Stimulated activated CD8-positive, alpha-beta memory T cell treated with anti-CD3 and anti-CD28 coated beads, Interleukin-2, amount 100 ng/mL, for 48 hours (primary cell): Measurements from ENCODE around the gene ABCA1.

ENCODE experiments used
- DNase-seq, 2 donors: peaks; one replicate each; pipeline ENCODE4 v3.0.0-alpha.2; 2020; ENCODE audit warnings: low read depth in 2 of 2

ABCA1 gene

DNA sequence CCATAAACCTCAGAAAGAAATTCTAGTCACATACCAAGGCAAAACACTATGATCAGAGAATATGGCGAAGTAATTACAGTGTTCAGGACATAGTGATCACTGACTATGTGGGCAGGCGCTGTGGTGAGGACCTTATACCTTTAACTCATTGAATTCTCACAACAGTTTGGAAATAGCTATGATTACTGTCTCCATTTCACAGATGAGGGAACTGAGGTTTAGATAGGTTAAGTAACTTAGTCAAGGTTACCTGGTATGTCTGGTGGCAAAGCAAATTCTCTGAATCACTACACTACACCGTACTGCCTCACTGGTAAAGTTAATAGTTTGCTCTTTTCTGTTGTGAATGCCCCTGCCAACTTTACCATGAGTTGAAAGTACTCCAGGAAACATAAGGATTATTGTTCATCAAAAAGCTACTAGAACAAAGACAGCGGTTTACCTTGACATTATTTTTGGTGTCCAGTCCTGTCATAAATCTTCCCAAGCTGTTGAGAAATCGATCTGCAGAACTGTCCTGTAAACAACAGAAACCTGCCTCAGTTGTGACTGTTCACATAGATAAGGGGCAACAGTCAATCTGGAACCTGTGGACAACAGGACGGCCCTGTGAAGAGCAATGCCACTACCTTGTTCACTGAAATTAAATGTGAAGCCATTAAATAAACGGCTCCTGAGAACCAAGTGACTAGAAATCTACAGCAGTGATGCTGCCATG, 127.7 kb downstream of the ABCA1 start:
- no peak for DNase-seq

DNA sequence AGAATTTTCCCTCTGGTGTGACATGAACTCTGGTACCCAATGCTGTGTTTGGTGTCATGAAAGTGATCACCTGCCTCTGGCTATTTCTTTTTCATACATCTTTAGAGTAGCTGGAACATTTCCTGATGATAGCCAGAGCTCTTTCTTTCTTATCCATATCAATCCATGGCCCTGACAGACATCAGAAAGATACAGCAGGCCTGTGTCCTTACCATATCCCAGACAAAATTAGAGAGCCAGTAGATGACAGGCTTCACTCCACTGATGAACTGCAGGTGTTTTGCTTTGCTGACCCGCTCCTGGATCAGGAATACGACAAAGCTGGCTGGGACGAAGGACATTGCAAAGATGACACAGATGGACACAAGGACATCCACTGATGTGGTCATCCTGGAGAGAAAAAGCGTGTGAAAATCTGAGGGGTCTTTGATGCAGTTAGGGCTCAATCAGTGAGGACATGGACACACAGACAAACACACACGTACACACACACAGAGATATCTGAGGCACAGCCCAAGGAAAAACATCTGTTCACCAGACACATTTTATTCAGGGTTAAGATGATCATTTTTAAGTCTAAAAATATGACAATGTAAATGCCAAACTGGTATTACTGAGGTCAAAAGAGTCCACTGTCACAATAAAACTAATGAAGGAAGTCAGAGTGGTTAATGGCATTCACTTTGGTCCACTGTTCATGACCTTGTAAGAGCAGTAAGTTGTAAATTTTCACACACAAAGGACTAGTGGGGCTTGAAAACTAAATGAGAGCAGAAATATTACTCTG, 129.6 kb downstream of the ABCA1 start:
- no peak for DNase-seq

DNA sequence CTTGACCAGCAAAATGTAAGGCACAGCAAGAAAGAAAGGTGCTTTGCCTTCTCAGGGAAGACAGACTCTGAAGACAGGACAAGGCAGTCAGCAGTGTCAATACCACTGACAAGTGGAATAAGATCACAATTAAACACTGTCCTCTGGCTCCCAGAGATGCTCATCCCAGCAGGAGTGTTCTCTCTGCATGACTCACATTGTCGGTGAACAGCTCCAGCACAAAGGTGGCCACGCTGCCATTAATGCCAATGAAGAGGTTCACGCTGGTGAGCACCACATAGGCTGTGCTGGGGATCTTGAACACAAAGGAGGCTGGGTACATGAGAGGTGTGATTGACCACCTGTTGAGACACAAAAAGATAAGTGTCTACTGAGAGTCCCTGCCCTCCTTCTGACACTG, 132.1 kb downstream of the ABCA1 start:
- no peak for DNase-seq

DNA sequence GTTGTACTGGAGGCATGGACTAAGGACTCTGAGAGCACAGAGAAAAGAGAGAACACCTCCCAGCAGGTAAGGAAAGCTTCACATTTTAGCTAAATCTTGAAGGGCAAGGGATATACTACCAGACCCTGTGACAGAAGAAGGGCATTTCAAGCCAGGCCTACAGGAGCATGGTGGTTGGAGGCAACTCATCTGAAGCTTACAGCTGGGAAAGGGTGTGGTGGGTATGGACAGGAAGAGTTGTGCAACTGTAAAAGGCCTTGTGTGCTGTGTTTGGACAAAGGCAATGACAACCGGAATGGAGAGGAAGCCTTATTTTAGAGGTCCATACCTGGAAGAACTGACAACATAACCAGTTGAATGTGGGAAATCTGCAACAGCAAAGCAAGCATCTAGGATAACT, 132.9 kb downstream of the ABCA1 start:
- DNase-seq: no peak

DNA sequence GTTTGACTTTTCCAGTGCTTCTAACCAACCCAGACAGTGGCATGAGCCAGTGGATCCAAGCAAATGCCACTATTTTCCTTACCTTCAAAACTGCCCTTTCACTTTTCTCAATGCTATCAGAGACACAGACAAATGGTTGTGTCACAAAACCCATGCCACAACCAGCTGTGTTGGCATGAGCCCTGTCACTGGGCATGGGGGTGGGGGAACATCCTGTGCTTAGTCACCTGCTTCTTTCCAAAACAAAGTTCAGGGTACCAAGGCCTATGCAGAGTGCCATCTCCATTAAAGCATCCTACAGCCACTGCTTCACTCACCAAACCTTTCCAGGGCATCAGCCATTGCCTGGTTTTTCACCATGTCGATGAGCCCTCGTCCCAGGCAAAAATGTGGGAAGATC, 133.9 kb downstream of the ABCA1 start:
- DNase-seq: no peak

DNA sequence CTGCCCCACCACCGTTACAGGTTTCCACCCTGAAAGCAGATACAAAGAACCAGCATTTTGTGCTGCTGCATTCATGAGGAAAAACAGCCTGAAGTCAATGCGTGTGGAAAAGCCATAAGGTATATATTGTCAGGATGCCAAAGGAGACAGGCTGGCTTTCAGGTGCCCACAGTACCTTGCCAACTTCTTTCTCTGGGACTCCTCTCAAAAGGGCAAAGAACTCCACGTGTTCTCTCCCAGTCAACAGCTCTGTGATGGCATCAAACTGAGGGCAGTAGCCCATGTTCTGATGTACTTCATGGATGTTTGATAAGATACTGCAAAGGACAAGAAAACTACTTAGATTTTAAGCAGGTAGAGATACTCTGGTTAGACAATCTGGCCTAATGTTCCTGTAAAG, 139.7 kb downstream of the ABCA1 start:
- no peak for DNase-seq

DNA sequence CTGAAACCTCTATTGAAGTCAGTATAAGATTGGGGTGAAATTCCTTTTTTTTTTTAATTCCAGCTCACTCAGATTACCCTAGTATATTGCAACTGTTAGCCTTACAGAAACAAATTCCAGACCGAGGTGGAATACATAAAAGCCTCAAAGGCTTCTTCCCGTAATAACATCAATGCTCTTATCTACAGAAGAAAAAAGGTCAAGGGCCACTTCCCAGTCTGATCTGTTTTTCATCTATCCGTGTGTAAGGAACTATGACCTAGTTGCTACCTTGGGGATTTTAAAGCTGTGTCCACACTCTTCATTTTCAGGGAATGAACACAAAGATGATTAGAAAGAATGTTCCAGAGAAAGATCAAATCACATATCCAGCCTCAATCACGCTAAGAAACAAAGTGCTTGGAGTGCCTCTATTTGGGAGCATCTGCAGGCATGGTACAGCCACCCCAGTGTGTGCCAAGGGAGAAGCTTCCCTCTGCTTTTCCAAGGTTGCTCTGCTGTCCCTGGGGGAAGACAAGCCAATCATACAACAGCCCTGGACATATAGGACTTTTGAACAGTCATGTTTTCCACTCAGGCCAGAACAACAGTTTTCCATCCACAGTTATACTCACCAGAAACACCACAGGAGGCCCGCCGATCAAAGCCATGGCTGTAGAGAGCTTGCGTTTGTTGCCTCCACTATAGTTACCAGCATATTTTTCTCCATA, 140.5 kb downstream of the ABCA1 start:
- no peak for DNase-seq

DNA sequence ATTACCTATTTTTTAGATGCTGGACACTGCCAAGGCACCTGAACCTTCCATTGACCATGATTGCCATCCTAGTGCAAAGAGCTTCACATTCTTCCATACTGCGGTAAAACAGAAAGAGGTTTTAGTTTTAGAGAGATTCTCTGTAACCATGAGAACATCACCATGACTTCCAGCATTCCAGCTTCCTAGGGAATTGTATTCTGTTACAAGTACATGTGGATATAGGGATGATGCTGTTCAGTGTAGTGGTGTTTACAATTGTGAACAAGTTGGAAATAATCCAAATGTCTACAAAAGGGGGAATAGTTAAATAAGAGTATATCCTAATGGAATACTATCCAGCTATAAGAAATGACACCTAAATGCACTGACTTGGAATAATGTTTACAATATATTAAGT, 141.7 kb downstream of the ABCA1 start:
- DNase-seq: no peak

DNA sequence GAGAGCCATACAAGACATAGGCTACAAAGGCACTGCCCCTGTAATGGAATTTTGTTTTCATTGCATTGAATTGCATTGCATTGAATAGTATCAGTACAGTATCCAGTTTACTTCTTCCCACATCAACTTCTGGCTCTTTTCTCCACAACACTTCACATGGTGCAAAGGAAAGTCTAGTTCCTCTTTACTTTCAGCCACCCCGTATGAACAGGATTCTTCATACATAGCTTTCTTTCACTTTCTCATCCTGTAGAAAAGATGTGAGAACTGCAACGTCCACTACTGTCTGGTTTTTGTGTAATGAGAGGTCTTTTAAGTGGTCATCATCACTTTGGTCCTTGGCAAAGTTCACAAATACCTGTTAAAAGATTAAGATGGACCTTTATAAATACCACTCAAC, 143.9 kb downstream of the ABCA1 start:
- DNase-seq: no peak

DNA sequence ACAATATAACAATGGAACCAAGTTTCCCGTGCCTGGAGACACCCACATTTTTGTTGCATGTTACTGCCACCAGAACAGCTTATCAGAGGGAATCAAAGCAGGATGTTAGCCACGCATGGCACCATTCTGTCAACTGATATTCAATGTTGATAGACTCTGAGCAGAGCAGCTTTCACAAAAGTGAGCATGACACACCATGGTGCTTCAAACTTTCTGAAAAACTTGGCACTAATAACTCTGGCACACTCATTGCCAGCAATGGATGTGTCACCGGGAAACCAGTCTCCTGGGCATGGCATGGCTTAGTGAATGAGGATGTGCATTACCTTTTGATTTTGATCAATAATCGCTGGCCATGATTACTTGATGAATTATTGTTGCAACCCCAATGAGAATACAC, 144.4 kb downstream of the ABCA1 start:
- no peak for DNase-seq

DNA sequence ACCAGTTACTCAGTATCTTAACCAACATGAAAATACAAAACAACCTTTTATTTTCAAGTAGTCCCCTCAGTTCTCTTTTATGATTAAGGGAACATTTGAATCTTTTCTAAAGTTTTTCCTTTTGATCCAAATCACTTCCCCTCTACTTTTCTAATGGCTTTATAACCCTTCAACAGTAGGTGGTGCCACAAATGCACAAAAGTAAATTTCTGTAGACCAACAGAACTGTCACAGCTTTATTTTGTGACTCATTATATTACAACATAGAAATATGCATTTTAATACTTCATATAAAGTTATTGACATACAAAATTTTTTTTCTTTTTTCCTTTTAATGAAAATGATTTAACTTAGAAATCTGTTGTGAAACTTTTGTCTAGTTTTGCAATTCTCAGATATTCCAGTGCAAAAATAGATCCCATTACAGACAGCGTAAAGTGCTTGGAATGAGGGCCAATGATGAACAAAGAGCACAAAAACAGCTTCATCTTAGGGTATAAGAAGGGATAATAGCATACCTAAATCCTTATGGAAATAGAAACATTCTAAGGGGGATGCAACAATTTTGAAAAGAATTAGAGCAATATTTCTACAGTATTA, 147.1 kb downstream of the ABCA1 start:
- DNase-seq: no peak

DNA sequence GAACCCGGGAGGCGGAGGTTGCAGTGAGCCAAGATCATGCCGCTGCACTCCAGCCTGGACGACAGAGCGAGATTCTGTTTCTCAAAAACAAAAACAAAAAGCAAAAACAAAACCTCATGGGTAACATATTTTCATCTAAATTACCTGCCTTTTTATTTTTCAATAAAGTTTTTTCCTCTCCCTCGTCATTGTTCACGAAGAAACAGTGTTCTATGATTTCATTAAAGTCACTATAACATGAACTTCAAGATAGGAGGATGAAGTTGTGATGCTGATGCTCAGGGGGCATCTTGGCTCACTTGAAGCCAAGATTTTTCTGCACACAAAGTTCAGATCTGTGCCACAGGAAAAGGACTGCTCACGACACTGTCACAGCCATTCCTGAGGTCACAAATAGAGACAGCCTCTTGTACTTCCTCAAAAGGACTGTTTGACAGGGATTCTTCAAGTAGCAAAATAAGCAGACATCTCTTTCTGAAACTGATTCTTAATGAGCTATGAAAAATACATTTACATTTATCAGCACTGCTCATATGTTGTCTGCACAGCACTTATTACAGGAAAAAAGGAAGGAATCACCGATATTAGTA, 147.9 kb downstream of the ABCA1 start:
- DNase-seq: no peak

DNA sequence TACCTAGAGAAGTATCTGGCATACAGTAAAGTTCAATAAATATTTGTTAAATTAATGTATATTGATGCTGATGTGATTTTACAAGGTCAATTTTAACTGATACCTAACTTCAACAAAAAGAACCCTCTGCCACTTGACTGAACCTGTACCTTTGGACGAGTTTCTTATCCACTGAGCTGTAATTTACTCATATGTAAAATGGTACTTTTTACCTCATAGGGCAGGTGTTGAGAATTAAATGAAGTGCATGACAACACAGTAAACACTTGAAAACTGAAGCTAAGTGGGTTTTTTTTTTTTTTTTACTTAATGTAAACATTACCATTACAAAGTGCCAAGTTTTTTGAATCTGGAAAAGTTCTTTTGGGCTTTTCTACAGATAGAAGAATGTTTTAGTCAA, 148.6 kb downstream of the ABCA1 start:
- no peak for DNase-seq

DNA sequence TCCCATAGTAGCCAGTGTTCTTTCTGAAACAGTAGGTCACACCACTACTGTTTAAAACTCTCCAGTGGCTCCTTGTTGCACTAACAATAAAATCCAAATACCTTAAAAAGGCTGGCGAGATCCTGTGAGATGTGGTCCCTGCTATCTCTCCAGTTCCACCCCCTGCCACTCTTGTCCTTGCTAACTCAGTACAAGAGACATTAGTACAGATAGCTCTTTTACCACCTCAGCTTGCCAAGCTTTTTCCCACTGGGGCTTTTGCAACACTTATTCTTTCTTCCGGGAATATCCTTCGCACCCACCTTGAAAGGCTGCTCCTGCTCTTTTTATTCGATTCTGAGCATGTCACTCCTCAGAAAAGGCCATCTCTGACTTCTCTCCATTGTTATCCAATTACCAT, 149.2 kb downstream of the ABCA1 start:
- DNase-seq: no peak

DNA sequence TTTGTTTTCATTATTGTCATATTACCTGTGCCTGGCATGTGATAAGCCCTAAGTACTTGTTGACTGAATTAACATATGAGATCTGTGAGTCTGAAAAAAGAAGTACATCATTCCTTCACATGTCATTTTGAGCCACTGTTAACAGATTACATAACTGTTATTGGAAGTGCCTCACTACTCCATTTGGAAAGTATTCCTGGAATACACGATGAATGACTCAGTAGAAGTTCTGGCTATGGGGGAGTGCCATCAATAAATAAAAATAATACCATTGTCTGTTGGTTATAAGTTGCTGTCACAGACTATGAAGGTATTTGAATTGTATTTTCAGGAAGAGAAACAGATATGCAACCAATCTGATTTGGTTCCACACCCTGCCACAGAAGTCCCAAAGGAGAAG, 151.2 kb downstream of the ABCA1 start:
- no peak for DNase-seq

DNA sequence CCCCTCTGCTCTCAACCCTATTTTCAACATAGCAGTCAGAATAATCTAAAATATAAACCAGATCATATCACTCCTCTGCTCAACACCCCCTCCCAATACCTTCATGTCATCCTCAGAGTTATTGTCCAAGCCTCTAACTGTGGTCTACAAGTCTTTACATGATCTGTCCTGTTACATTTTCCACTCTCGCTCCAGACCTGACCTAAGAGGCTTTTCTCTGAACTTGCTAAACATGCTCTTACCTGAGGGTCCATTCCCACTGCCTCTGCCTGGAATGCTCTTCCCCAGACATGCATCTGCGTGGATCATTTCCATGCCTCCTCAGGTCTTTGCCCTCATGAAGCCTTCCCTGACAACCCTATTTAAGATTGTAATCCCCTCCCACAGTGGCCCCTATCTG, 152.0 kb downstream of the ABCA1 start:
- no peak for DNase-seq

DNA sequence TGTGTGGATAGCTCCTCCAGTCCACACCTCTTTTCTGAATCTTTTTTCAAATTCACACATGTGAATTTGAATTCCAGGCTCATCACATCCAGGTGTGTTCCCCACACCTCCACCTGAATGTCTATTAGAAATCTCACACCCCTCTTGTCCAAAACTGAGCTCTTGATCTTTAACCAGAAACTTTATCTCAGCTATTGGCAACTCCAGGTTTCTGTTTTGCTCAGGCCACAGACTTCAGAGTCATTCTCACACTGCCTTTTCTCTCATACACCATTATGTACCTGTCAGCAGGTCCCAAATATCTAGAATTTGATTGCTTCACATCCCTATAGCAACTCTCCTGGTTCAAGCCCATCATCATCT, 152.4 kb downstream of the ABCA1 start:
- DNase-seq: no peak

DNA sequence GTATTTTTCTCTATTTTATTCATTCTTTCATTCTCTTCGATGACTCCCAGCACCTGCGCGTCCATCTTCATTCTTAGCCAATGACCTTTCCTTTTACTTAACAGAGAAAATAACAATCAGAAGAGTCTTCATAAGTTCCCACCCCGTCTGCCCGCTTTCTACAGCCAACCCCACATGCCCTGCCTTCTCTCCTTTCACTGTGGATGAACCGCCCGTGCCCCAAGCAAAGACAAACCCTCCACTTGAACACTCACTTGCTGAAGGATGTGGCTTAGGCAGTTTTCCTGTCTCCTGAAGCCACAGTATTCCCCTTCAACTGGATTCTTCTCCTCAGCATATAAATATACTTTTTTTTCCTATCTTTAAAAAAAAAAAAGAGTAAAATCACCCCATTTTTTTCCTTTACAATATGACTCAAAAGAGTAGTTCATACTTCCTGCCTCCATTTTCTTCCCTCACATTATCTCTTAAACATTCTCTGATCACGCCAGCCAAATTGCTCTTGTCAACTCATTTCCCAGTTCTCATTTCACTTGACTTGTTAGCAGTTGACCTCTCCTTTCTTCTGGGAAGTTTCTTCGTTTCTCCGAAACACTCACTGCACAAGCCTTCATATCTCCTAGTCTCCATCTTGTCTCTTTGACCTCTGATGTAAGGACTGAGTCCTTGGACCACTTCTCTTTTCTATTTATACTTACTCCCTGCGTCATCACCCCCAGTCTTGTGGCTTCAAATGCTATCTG, 153.0 kb downstream of the ABCA1 start:
- DNase-seq: no peak

DNA sequence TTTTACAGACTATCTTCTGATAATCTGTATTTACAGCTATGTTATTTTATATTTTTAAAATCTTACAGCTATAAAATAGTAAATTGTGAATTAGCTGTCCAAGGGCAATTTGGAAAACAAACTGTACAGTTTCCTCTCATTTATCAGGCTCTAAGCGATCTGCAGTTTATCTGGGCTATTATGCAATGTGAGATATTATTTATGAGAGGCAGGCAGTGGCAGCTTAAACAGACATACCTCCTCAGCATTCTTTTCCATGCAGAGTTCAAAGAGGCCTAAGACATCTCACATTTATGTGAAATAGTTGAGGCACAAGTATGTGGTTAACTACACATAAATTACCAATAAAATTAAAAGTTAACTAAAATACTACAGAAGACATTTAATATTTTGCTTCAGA, 153.8 kb downstream of the ABCA1 start:
- no peak for DNase-seq

DNA sequence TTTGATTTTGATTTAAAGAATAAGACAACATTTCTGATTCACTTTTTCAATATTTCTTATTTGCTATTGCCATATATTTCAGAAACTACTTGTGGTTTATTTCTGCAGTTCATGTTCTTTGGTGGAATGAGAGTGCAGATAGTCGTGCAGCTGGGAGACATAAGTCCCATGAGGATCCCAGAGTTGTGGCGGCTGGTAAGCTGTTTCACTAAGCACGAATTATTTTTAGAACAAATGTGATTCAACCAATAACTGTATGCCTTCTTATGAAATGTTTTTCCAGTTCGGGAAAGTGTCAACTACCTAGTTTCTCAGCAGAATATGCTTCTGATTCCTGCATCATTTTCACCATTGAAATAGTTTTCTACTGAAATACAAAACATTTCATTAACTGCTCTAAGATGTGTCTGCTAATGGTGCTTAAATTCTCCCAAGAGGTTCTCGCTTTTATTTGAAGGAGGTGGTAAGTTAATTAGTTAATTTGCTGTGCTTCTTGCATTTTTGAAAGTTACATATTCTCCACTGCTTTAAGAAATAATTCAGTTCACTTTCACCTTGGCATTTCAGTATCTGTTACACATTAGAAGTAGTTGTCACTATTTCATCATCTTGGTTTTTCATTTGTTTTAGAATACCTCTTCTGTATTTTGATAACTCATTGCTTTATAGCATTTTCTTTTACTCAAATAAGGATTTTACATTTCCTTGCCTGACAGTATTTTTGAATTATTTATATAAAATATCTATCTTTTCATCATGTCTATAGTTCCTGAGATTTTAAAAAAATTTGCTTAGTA, 155.0 kb downstream of the ABCA1 start:
- DNase-seq: no peak

DNA sequence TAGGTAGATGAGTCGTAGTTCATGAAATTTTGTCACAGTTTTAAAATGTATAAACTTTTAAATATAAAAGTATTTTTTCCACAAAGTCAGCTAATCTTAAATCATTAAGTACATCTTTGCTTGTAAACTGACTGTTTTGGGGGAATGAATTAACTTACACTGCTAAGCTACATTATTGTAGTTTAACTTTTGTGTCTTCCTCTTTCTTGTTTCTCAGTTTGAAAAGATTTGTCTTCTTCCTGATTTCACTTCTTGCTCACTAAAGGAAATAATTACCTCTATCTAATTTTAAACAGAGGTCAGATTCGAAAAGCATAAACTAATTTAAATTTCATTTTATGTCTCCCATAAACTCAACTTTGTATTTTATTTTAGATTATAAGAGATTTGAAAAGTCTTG, 158.3 kb downstream of the ABCA1 start:
- no peak for DNase-seq
